Fibroblast of lung (primary cell): ENCODE results near the gene GLMP. TPM values are rescaled to one million over a fixed set of nuclear protein-coding genes. Genes with fewer than 3 reads are reported as not detected.

Experiments
- DNase-seq, 2 donors: peaks; one replicate each; pipeline versions ENCODE4 v3.0.0 to v3.0.0-alpha.2; 2010; ENCODE audit warnings: low read depth in 2 of 2
- H2AFZ ChIP-seq: 2 replicates; pipeline ENCODE4 v1.5.1; 2012; ENCODE audit warnings: low read length, control low read depth, inconsistent platforms
- H3K27ac ChIP-seq: 2 replicates; pipeline ENCODE4 v1.5.1; 2011; ENCODE audit warnings: low read length, control low read depth; ENCODE audit not compliant: insufficient read depth
- H3K27me3 ChIP-seq: 2 replicates; pipeline ENCODE4 v1.5.1; 2011; ENCODE audit warnings: mild to moderate bottlenecking, low read length; ENCODE audit not compliant: control insufficient read depth, insufficient read depth
- H3K36me3 ChIP-seq: 2 replicates; pipeline ENCODE4 v1.5.1; 2011; ENCODE audit warnings: low read length; ENCODE audit not compliant: control insufficient read depth, insufficient read depth
- H3K4me1 ChIP-seq: 2 replicates; pipeline ENCODE4 v1.5.1; 2011; ENCODE audit warnings: low read length; ENCODE audit not compliant: control insufficient read depth, insufficient read depth; ENCODE audit errors: extremely low read depth
- H3K4me2 ChIP-seq: 2 replicates; pipeline ENCODE4 v1.5.1; 2011; ENCODE audit warnings: low read length, control low read depth; ENCODE audit not compliant: insufficient read depth; ENCODE audit errors: extremely low read depth
- H3K4me3 ChIP-seq, 4 experiments: fragments of 200-600 bp in 1 of 4; sonication (generic) in 1 of 4; replicated peaks in 1 of 4; 2 replicates each; pipeline ENCODE4 v1.5.1; 2011 to 2016; ENCODE audit warnings: low read length in 4 of 4, low read depth in 3 of 4, mild to moderate bottlenecking in 3 of 4, control low read depth in 2 of 4, inconsistent platforms in 1 of 4, mixed read lengths in 1 of 4; ENCODE audit not compliant: insufficient read depth in 1 of 4; ENCODE audit errors: control extremely low read depth in 1 of 4
- H3K79me2 ChIP-seq: 2 replicates; pipeline ENCODE4 v1.5.1; 2012; ENCODE audit warnings: mild to moderate bottlenecking, low read length, inconsistent platforms; ENCODE audit not compliant: control insufficient read depth, insufficient read depth
- H3K9ac ChIP-seq: 2 replicates; pipeline ENCODE4 v1.5.1; 2011; ENCODE audit warnings: mild to moderate bottlenecking, low read length, control low read depth; ENCODE audit not compliant: insufficient read depth
- H3K9me3 ChIP-seq: 2 replicates; pipeline ENCODE4 v1.5.1; 2012; ENCODE audit warnings: low read depth, low read length; ENCODE audit not compliant: control insufficient read depth, insufficient read depth
- H4K20me1 ChIP-seq: 2 replicates; pipeline ENCODE4 v1.5.1; 2011; ENCODE audit warnings: low read length; ENCODE audit not compliant: control insufficient read depth, insufficient read depth; ENCODE audit errors: extremely low read depth
- CTCF ChIP-seq, 2 donors: IDR thresholded peaks in 1 of 2; conservative IDR thresholded peaks in 1 of 2; 1 replicate in 1 of 2; 2 replicates in 1 of 2; pipeline ENCODE4 v1.5.1; 2011 to 2012; ENCODE audit warnings: low read length in 2 of 2, control low read depth in 1 of 2, inconsistent platforms in 1 of 2, low read depth in 1 of 2, mild to moderate bottlenecking in 1 of 2
- EZH2 ChIP-seq: IDR thresholded peaks from 2 replicates; pipeline ENCODE4 v1.5.1; 2012; ENCODE audit warnings: low read length, control low read depth, mild to moderate bottlenecking; ENCODE audit errors: missing control alignments
- polyA plus RNA-seq, 2 donors: library from polyadenylated mRNA; depleted of rRNA in 1 of 2; stranded (reverse) in 1 of 2; unstranded in 1 of 2; fragments of >200 nt; gene quantifications; 2 replicates each; pipeline ENCODE4 v1.2.1, GENCODE V29; 2011 to 2012; ENCODE audit warnings: missing spikeins in 1 of 2
- total RNA-seq: library from RNA; depleted of rRNA; stranded (reverse); fragments of >200 nt; gene quantifications from 2 replicates; pipeline ENCODE4 v1.2.1, GENCODE V29; 2014

GLMP gene
- total and polyA plus RNA-seq, 2 donors (not counting 1 experiment from before 2014, with no cell fraction given) = 40.4 to 93.5 TPM

- Histone ChIP-seq H3K36me3 (peaks cover 15% of the 10 kb centered on the region), H2AFZ (no peak overlapping the region), H3K27me3 (no peaks in the 10 kb centered on the region), H3K4me2 (peak overlapping the region; percentile 98), H3K27ac (peak overlapping the region; percentile 68), H4K20me1 (peaks cover 2% of the 10 kb centered on the region), H3K79me2 (peaks cover 38% of the 10 kb centered on the region), H3K9ac (no peak overlapping the region), H3K9me3 (no peaks in the 10 kb centered on the region), H3K4me1 (peaks cover 5% of the 10 kb centered on the region), H3K4me3 (peak overlapping the region; percentile 58 to 98 (median 91))
- peak; percentile 31 to 57 for DNase-seq
- TF ChIP-seq CTCF (conservative IDR thresholded peaks at IDR 0.05 in 1 of 2, IDR thresholded peaks at IDR 0.05 in 1 of 2; ENCODE audit: low read depth in 1 of 2, low read length in 2 of 2) (no peak), EZH2 (no peak)
Measured at GRCh38 chr1:156281281-156281680, 14.2 kb downstream of the GLMP start.

GRCh38 chr1:156279837-156280236 is 15.6 kb downstream of the GLMP start:
- H3K27me3 ChIP-seq = no peaks in the 10 kb centered on the region
- H4K20me1 ChIP-seq = peaks cover 2% of the 10 kb centered on the region
- no peaks in the 10 kb centered on the region for H3K9me3 ChIP-seq
- peaks cover 8% of the 10 kb centered on the region for H3K36me3 ChIP-seq
- H3K79me2 ChIP-seq = peaks cover 38% of the 10 kb centered on the region
- no peak overlapping the region for H3K4me2 ChIP-seq
- no peak overlapping the region for H3K9ac ChIP-seq
- peaks cover 5% of the 10 kb centered on the region for H3K4me1 ChIP-seq
- H3K27ac ChIP-seq = no peak overlapping the region
- DNase-seq = no peak
- H3K4me3 ChIP-seq = no peak overlapping the region
- no peak overlapping the region for H2AFZ ChIP-seq
- TF ChIP-seq EZH2 (no peak), CTCF (conservative IDR thresholded peaks at IDR 0.05 in 1 of 2, IDR thresholded peaks at IDR 0.05 in 1 of 2; ENCODE audit: low read depth in 1 of 2, low read length in 2 of 2) (no peak)

- Histone ChIP-seq H3K4me1 (peaks cover 5% of the 10 kb centered on the region), H3K4me2 (no peak overlapping the region), H3K27me3 (no peaks in the 10 kb centered on the region), H2AFZ (no peak overlapping the region), H3K36me3 (peaks cover 11% of the 10 kb centered on the region), H3K4me3 (no peak overlapping the region), H3K9me3 (no peaks in the 10 kb centered on the region), H3K9ac (no peak overlapping the region), H3K27ac (no peak overlapping the region), H3K79me2 (peaks cover 35% of the 10 kb centered on the region), H4K20me1 (peaks cover 2% of the 10 kb centered on the region)
- TF ChIP-seq CTCF (conservative IDR thresholded peaks at IDR 0.05 in 1 of 2, IDR thresholded peaks at IDR 0.05 in 1 of 2; ENCODE audit: low read depth in 1 of 2, low read length in 2 of 2) (no peak), EZH2 (no peak)
- no peak for DNase-seq
Measured at GRCh38 chr1:156276966-156277381, 18.5 kb downstream of the GLMP start.
